ELF-1 (cell line): ENCODE results near the gene RAB1B.
"Not testable (repeated sequence)": the region's sequence is repeated elsewhere in the genome, so short reads cannot be mapped to it uniquely, and the experiment has no call there.

ENCODE experiments used
- DNase-seq: peaks from one replicate; pipeline ENCODE4 v3.0.0-alpha.2; 2016; ENCODE audit warnings: low read depth, low spot score

The RAB1B gene

GRCh38 chr11:66239511-66239910 lies 28.9 kb upstream of the RAB1B start:
- no peak for DNase-seq

GRCh38 chr11:66239998-66240780 lies 28.2 kb upstream of the RAB1B start:
- DNase-seq = peak; percentile 64

- DNase-seq = no peak
These were observed 27.7 kb upstream of the RAB1B start for GRCh38 chr11:66240781-66241136.

DNA sequence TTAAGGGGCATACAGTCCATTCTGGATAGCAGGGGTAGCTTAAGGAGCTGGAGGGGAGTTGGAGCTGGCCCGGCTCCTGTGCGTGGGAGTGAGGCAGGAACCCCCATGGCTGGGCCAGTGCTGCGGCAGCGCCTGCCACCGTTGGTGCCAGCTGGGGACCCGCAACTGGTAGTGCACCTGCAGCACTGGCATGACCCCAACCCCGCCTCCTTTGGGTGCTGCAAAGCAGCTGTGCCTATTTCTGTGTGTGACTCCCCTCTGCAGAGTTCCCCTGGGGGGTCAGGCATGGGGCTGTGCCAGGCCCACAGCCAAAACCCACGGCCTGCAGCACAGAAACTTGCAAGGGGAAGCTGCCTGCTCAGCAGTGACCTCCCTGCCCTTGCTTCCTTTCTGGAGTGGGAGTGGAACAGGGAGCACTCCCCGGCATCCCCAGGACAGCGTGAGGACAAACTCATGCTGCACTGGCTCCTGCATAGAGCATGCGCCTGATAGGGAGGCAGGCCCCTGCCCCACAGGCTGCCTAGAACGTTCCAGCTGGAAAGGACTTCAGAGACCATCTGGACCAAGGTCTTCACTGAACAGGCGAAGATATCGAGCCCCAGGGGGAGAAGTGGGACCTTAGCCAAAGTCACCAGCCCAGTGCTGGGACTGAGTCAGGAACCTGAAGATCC lies 26.2 kb upstream of the RAB1B start:
- DNase-seq = no peak

DNA sequence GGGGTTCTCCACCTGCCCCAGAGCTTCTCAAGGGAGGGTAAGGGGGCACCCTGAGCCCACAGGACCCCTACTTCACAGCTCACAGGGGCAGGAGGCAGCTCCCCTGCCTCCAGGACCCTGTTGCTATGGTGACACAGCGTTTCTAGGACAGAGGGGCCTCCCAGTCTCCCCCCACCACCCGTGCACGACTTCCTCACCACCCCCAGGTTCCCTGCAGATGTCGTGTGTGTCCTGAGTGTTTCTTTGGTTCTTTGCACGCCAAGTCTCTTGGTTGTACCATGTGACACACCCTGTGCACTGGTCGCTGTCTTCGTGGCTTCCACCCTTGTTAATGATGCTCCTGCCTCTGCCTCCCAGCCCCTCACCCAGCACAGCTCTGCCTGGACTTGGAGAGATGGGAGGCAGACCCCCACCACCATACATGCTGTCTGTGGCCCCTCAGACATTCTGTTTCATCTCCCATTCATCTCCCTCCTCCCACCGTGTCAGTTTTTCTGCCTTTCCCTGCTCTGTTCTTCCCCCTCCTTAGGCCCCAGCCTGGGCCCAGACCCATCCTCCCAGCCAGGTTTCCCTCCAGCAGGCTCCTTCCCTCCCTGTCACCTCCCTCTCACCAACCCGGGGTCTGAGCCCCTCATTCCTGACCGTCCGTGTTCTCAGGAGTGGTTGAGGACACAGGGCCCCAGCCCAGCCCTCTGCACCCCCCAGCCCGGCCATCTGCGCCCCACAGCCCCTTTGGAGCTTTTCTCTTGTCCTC lies 24.5 kb upstream of the RAB1B start:
- no peak for DNase-seq

- peak; percentile 30 for DNase-seq
These were observed 21.1 kb upstream of the RAB1B start for GRCh38 chr11:66247295-66247694.

GRCh38 chr11:66247801-66248200 lies 20.6 kb upstream of the RAB1B start:
- DNase-seq = no peak

DNA sequence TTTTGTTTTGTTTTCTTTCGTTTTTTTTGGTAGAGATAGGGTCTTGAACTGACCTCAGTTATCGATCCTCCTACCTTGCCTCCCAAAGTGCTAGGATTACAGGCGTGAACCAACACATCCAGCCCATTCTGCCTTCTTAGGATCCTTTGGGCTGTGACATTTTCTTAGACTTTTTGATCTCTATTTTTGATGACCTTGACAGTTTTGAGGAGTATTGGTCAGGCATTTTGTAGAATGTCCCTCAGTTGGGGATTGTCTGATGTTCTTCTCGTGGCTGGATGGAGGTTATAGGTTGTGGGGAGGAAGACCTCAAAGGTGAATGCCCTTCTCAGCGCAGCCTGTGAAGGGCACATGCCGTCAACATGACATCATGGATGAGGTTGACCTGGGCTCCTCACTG lies 19.5 kb upstream of the RAB1B start:
- DNase-seq = no peak

- DNase-seq = no peak
These were observed 16.6 kb upstream of the RAB1B start for GRCh38 chr11:66251809-66252208.

DNA sequence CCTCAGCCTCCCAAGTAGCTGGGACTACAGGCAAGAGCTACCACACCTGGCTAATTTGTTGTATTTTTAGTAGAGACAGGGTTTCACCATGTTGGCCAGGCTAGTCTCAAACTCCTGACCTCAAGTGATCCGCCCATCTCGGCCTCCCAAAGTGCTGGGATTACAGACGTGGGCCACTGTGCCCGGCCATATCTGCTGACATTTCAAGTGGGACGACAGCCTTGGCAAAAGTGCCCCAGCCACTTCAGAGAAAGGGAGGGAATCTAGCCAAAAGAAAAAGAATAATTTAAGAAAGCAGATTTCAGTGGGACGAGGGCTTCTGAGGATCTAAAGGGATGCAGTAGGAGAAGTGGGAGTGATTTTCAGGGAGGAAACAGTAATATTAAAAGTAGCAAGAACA lies 15.4 kb upstream of the RAB1B start:
- DNase-seq = not testable (repeated sequence)

DNA sequence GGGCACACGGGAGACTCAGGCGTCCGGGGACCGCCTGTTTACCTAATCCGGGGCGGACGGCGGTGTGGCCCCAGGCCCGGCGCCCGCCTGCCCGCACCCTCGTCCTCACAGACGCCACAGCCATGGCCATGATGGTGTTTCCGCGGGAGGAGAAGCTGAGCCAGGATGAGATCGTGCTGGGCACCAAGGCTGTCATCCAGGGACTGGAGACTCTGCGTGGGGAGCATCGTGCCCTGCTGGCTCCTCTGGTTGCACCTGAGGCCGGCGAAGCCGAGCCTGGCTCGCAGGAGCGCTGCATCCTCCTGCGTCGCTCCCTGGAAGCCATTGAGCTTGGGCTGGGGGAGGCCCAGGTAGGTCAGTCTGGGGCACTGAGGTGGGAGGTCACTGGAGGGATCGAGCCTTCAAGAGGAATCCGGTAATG lies 10.0 kb upstream of the RAB1B start:
- no peak for DNase-seq

DNA sequence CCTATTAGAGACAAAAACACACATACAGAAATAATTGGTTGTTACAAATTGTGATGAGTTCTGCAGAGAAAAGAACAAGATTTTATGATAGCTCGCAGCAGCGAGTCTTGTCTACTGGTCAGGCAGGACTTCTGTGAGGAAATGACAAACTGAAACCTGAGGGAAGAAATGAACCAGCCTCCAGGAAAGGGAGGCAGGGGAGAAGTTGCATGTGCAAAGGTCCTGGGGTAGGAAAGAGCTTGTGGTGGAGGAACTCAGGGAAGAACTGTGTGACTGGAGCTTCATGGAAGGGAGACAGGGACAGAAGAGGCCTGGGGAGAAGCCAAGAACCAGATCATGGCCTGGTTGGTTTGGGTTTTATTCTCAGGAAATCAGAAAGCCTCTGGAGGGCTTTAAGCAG lies 9.2 kb upstream of the RAB1B start:
- no peak for DNase-seq

GRCh38 chr11:66259956-66260355 lies 8.5 kb upstream of the RAB1B start:
- no peak for DNase-seq

GRCh38 chr11:66261578-66261977 lies 6.9 kb upstream of the RAB1B start:
- no peak for DNase-seq

- no peak for DNase-seq
These were observed 6.2 kb upstream of the RAB1B start for GRCh38 chr11:66262191-66262590.

- no peak for DNase-seq
These were observed 5.7 kb upstream of the RAB1B start for GRCh38 chr11:66262696-66263095.

DNA sequence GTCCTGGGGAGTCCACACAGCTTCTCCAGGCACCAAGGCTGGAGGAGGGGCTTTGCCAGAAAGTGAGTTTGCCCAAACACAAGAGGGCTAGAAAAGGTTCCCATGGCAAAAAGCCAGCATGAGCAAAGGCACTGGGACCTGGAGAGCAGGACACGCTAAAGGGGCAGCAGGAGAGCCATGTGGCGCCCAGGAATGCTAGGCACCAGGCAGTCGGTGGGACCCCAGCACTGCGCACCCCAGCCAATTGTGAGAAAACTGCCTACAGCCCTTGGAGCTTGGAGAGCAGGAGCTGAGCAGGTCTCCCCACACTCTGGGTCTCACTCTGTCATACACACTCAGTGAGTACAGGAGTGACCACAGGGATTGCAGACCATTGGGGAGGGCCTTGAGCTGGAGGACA lies 5.2 kb upstream of the RAB1B start:
- DNase-seq = no peak

- DNase-seq = no peak
These were observed 4.7 kb upstream of the RAB1B start for GRCh38 chr11:66263785-66264184.

DNA sequence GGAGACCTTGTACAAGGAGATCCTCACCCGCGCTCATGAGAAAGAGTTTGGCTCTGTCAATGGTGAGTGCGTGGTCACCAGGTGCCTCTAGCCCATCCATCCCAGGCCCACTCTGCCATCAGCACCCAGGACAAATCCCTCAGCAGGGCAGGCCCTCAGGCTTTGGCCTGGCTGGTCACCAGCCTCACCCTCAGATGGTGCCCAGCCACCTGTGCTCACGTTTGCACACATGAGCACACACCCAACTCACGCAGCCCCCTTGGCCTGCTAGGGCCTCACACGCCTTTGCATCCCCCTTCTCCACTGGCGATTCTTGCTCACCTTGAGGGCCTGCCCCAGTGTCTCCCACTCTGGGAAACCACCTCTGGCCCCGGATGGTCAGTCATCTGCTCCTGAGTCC lies 4.1 kb upstream of the RAB1B start:
- no peak for DNase-seq

- DNase-seq = peak; percentile 83
These were observed 3.5 kb upstream of the RAB1B start for GRCh38 chr11:66264914-66265313.

- DNase-seq = no peak
These were observed 2.7 kb upstream of the RAB1B start for GRCh38 chr11:66265531-66266377.
